ENCODE measurements around the gene ARHGEF10L.
A peak's percentile ranks its signal among the peaks of the same experiment; 100 is the strongest.

ARHGEF10L gene

GRCh38 chr1:17594026-17594425, 54.5 kb downstream of the ARHGEF10L start:
- TF ChIP-seq, protein P1, sequence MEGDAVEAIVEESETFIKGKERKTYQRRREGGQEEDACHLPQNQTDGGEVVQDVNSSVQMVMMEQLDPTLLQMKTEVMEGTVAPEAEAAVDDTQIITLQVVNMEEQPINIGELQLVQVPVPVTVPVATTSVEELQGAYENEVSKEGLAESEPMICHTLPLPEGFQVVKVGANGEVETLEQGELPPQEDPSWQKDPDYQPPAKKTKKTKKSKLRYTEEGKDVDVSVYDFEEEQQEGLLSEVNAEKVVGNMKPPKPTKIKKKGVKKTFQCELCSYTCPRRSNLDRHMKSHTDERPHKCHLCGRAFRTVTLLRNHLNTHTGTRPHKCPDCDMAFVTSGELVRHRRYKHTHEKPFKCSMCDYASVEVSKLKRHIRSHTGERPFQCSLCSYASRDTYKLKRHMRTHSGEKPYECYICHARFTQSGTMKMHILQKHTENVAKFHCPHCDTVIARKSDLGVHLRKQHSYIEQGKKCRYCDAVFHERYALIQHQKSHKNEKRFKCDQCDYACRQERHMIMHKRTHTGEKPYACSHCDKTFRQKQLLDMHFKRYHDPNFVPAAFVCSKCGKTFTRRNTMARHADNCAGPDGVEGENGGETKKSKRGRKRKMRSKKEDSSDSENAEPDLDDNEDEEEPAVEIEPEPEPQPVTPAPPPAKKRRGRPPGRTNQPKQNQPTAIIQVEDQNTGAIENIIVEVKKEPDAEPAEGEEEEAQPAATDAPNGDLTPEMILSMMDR (IDR thresholded peaks at IDR 0.05; ENCODE audit: control insufficient read depth, insufficient read depth, low read depth, low read length, missing control alignments) = no peak
- no peak overlapping the region for H3K4me3 ChIP-seq (ENCODE audit: control insufficient read depth, low read depth, low read length)
- no peak for DNase-seq (ENCODE audit: low read depth)

- H3K4me3 ChIP-seq (ENCODE audit: control insufficient read depth, low read depth, low read length) = no peak overlapping the region
- peak; percentile 45 for DNase-seq (ENCODE audit: low read depth)
- TF ChIP-seq, protein P1 (IDR thresholded peaks at IDR 0.05; ENCODE audit: control insufficient read depth, insufficient read depth, low read depth, low read length, missing control alignments) = no peak
These were observed 55.4 kb downstream of the ARHGEF10L start for GRCh38 chr1:17594690-17595601.

- TF ChIP-seq, protein P1 (IDR thresholded peaks at IDR 0.05; ENCODE audit: control insufficient read depth, insufficient read depth, low read depth, low read length, missing control alignments) = no peak
- no peak for DNase-seq (ENCODE audit: low read depth)
- no peak overlapping the region for H3K4me3 ChIP-seq (ENCODE audit: control insufficient read depth, low read depth, low read length)
These were observed 56.1 kb downstream of the ARHGEF10L start for GRCh38 chr1:17595602-17595925.

DNA sequence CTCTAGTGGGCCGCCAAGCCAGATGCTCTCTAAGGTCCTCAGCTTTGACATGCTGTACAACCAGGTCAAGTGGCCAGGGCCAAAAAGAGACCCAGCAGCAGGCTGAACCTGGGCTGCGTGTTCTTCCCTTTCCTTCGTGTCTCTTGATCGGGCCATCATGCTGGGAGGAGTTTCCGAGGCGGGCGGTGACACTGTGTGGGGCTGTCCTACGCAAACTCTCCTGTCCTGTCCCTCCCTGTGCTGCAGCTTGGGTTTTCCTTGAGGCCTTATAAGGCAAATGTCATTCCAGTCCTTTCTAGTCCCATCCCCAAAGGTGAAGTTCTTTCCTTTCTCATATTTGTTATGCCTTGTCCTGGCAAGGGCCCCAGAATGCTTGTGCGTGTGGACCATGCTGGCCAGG, 56.7 kb downstream of the ARHGEF10L start:
- no peak for DNase-seq (ENCODE audit: low read depth)
- TF ChIP-seq, protein P1 (IDR thresholded peaks at IDR 0.05; ENCODE audit: control insufficient read depth, insufficient read depth, low read depth, low read length, missing control alignments) = no peak
- no peak overlapping the region for H3K4me3 ChIP-seq (ENCODE audit: control insufficient read depth, low read depth, low read length)

- DNase-seq (ENCODE audit: low read depth) = no peak
- TF ChIP-seq, protein P1 (IDR thresholded peaks at IDR 0.05; ENCODE audit: control insufficient read depth, insufficient read depth, low read depth, low read length, missing control alignments) = no peak
- H3K4me3 ChIP-seq (ENCODE audit: control insufficient read depth, low read depth, low read length) = no peak overlapping the region
These were observed 57.4 kb downstream of the ARHGEF10L start for GRCh38 chr1:17596651-17597509.

- TF ChIP-seq, protein P1 (IDR thresholded peaks at IDR 0.05; ENCODE audit: control insufficient read depth, insufficient read depth, low read depth, low read length, missing control alignments) = no peak
- H3K4me3 ChIP-seq (ENCODE audit: control insufficient read depth, low read depth, low read length) = no peak overlapping the region
- no peak for DNase-seq (ENCODE audit: low read depth)
These were observed 58.2 kb downstream of the ARHGEF10L start for GRCh38 chr1:17597651-17598050.
